Breast epithelium (tissue), 4 donors: ENCODE data around the gene IGSF21. TPM values are rescaled to one million over a fixed set of nuclear protein-coding genes. Genes with fewer than 3 reads are reported as not detected.

Experiments used
- DNase-seq, 2 donors: peaks; one replicate each; pipeline ENCODE4 v3.0.0-alpha.2; 2019; ENCODE audit warnings: low spot score in 2 of 2
- H3K27ac ChIP-seq, 2 donors: fragments of 200-600 bp; sonication (generic) in 1 of 2; one replicate each; pipeline ENCODE4 v1.5.1; 2016 to 2019; ENCODE audit warnings: mild to moderate bottlenecking in 1 of 2
- H3K27me3 ChIP-seq, 2 donors: fragments of 200-600 bp; sonication (generic) in 1 of 2; one replicate each; pipeline versions ENCODE4 v1.5.1 to v1.6.0; 2017 to 2019; ENCODE audit warnings: control low read depth in 1 of 2, mild to moderate bottlenecking in 1 of 2
- H3K36me3 ChIP-seq: fragments of 200-600 bp; one replicate; pipeline ENCODE4 v1.5.1; 2019
- H3K4me1 ChIP-seq, 2 donors: fragments of 200-600 bp; sonication (generic); one replicate each; pipeline ENCODE4 v1.5.1; 2016 to 2019; ENCODE audit warnings: control low read depth in 1 of 2
- H3K4me3 ChIP-seq, 3 donors: fragments of 200-600 bp; sonication (generic); 1 replicate in 2 of 3; 2 replicates in 1 of 3; pipeline ENCODE4 v1.5.1; 2016 to 2019; ENCODE audit warnings: mild to moderate bottlenecking in 3 of 3, moderate library complexity in 2 of 3
- H3K9me3 ChIP-seq, 2 donors: fragments of 200-600 bp; sonication (generic) in 1 of 2; one replicate each; pipeline ENCODE4 v1.5.1; 2016 to 2019; ENCODE audit warnings: control low read depth in 1 of 2
- CTCF ChIP-seq, 3 donors: fragments of 450-650 bp; IDR thresholded peaks; one replicate each; pipeline ENCODE4 v1.5.1; 2016 to 2017; ENCODE audit warnings: antibody characterized with exemption in 3 of 3, mild to moderate bottlenecking in 3 of 3, moderate library complexity in 3 of 3
- POLR2A ChIP-seq: fragments of 450-650 bp; IDR thresholded peaks from one replicate; pipeline ENCODE4 v1.6.1; 2016; ENCODE audit warnings: antibody characterized with exemption, mild to moderate bottlenecking, moderate library complexity
- POLR2AphosphoS5 ChIP-seq, 3 donors: sonication (generic); formaldehyde crosslinking; IDR thresholded peaks; one replicate each; pipeline ENCODE4 v1.6.1; 2017; ENCODE audit warnings: antibody characterized with exemption in 3 of 3
- intact Hi-C: fragments of 100-400 bp; cut with DNase I; formaldehyde crosslinking; loops from one replicate; pipeline ENCODE4 v1.15.1; 2023; ENCODE audit warnings: low total_unique reads
- total RNA-seq, 3 donors: library from RNA; depleted of rRNA; stranded (reverse); fragments of >200 nt; gene quantifications; one replicate each; pipeline ENCODE4 v1.1.0, GENCODE V29; 2016

IGSF21 gene
- total RNA-seq, 3 donors from 2014 or later: 4.8 to 9.5 (median 4.8) TPM

GRCh38 chr1:18062185-18062584 lies 45.4 kb upstream of the IGSF21 start:
- Histone ChIP-seq H3K27me3 (peaks cover 0 to 59% of the 10 kb centered on the region in 2 donors), H3K27ac (no peak overlapping the region), H3K4me3 (no peak overlapping the region), H3K9me3 (no peaks in the 10 kb centered on the region), H3K4me1 (no peaks in the 10 kb centered on the region), H3K36me3 (no peaks in the 10 kb centered on the region)
- DNase-seq: no peak
- TF ChIP-seq POLR2A (no peak), CTCF (IDR thresholded peaks at IDR 0.05) (no peak), POLR2AphosphoS5 (IDR thresholded peaks at IDR 0.05) (no peak)
- intact Hi-C loops: no loop called here

- Histone ChIP-seq H3K4me1 (no peaks in the 10 kb centered on the region), H3K27ac (no peak overlapping the region), H3K27me3 (peaks cover 0 to 39% of the 10 kb centered on the region in 2 donors), H3K4me3 (no peak overlapping the region), H3K9me3 (no peaks in the 10 kb centered on the region), H3K36me3 (no peaks in the 10 kb centered on the region)
- intact Hi-C loops: no loop called here
- DNase-seq: no peak
- TF ChIP-seq CTCF (IDR thresholded peaks at IDR 0.05) (no peak), POLR2A (no peak), POLR2AphosphoS5 (IDR thresholded peaks at IDR 0.05) (no peak)
Observed at GRCh38 chr1:18064534-18064933, 43.1 kb upstream of the IGSF21 start.

GRCh38 chr1:18066576-18066975 lies 41.0 kb upstream of the IGSF21 start:
- TF ChIP-seq CTCF (IDR thresholded peaks at IDR 0.05) (no peak), POLR2AphosphoS5 (IDR thresholded peaks at IDR 0.05) (no peak), POLR2A (no peak)
- Histone ChIP-seq H3K36me3 (no peaks in the 10 kb centered on the region), H3K4me3 (no peak overlapping the region), H3K27me3 (peaks cover 0 to 35% of the 10 kb centered on the region in 2 donors), H3K27ac (no peak overlapping the region), H3K4me1 (no peaks in the 10 kb centered on the region), H3K9me3 (no peaks in the 10 kb centered on the region)
- intact Hi-C loops: no loop called here
- DNase-seq: no peak

GRCh38 chr1:18069903-18070302 lies 37.7 kb upstream of the IGSF21 start:
- Histone ChIP-seq H3K4me3 (no peak overlapping the region), H3K9me3 (no peaks in the 10 kb centered on the region), H3K36me3 (no peaks in the 10 kb centered on the region), H3K27me3 (peaks cover 0 to 16% of the 10 kb centered on the region in 2 donors), H3K4me1 (no peaks in the 10 kb centered on the region), H3K27ac (no peak overlapping the region)
- intact Hi-C loops: no loop called here
- no peak for DNase-seq
- TF ChIP-seq CTCF (IDR thresholded peaks at IDR 0.05) (no peak), POLR2A (no peak), POLR2AphosphoS5 (IDR thresholded peaks at IDR 0.05) (no peak)

- no peaks in the 10 kb centered on the region for H3K9me3 ChIP-seq
- H3K36me3 ChIP-seq: no peaks in the 10 kb centered on the region
- no peak overlapping the region for H3K27ac ChIP-seq
- DNase-seq: no peak
- peaks cover 0 to 8% of the 10 kb centered on the region in 2 donors for H3K27me3 ChIP-seq
- H3K4me3 ChIP-seq: no peak overlapping the region
- H3K4me1 ChIP-seq: no peaks in the 10 kb centered on the region
- TF ChIP-seq POLR2A (no peak), POLR2AphosphoS5 (IDR thresholded peaks at IDR 0.05) (no peak), CTCF (IDR thresholded peaks at IDR 0.05) (no peak)
- intact Hi-C loops: no loop called here
Observed at GRCh38 chr1:18072066-18072465, 35.5 kb upstream of the IGSF21 start.
